Measurements from ENCODE around the gene KIAA0930.

DNA sequence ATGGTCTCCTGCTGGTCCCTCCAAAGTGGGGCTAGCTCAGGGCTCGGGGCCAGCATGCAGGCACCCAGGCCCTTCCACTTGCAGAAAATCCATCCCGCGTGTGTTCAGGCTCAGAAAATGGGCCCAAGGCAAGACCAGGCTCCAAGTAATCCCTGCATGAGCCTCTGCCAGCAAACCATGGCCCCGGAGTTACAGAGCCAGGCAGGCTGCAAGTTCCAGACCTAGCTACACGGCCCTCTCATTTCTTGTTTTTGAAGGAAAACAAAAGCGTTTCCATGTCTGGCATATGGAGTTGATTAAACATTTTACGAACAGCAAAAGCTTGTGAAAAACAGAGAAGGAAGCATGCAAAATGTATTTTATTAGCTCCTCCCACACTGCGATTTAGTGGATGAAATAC, 29.7 kb downstream of the KIAA0930 start:
- no peak for TF ChIP-seq POLR2A (IDR thresholded peaks at IDR 0.05; ENCODE audit: low read depth, low read length)
- no peak for TF ChIP-seq POLR2AphosphoS5 (IDR thresholded peaks at IDR 0.05; ENCODE audit: low read depth, low read length)

Data from GM12892 (cell line).